ENCODE measurements around the gene CTIF.

CTIF gene

DNA sequence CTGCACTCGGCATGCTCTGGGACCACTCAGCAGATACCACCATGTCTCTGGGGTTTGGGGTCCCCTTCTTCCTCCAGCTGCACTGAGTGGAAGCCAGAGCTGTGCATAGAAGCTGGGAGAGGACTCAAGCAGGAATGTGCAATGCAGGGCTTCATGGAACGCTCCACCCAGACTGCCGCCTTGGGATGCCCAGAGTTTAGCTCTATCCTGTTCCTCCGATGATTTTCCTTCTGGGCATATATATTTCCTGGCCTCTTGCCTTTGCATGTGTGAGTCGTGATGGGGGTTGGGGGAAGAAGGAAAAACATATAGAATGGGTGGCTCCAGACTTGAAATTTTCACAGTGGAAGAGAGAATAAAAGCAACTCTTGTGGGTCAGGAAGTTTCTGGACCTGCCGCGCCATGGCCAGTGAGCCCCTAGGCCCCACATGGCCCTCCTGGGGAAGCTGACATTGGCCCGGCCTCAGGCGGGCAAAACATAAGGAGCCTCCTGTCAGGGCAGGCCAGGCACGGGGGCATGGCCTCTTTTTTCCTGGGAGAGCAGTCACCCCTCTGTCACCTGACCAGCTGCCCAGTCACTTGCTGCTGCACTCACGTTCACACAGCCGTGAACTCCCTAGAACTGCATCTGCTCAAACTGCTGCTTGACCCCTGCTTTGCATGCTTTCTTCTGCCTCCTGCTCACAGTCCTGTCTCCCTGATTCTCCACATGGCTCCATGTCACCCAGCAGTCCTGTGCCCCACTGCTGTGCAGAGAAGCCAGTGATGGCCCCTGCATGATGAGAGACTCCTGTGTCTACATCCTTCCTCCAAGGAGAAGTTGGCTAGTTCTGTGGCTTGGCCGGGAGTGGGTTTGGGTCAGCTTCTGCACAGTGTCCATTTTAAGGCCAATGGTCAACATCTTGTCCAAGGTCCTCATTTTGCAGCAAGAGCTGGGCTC, 197.8 kb downstream of the CTIF start:
- DNase-seq: no peak

DNA sequence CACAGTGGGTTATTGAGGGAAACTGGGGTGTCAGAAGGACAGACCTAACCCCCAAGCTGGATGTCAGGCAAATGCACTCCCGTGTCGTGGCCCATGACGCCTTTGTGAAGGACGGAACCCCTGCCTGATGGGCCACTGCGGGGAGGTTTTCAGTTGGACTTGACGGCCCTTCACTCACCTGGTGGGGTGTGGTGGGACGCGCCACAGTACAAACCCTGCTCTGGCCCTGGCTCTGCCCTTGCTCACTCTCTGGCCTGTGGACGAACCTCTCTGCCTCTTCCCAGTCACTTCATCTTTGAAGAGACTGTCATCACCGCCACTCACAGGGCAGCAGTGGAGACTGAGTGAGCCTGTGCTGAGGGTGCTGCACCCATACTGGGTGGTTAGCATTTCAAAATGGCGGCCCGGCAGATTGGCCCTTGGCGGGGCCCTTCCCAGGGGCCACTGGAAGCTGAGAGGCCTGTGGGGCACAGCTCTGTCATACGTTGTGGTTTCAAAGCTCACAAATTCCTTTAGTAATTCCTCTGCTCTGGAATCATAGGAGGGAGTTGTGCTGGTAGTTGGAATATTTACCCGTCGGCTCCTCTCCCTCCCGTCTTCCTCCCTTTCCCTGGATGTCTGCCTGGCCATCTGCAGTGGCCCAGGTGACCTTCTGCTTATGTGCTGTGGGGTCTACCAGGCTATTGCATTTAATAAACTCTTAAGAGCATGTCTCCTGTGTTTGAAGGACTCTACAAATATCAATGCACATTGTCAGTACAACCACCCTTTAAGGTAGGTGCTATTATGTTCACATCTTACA, 200.6 kb downstream of the CTIF start:
- DNase-seq: no peak

DNA sequence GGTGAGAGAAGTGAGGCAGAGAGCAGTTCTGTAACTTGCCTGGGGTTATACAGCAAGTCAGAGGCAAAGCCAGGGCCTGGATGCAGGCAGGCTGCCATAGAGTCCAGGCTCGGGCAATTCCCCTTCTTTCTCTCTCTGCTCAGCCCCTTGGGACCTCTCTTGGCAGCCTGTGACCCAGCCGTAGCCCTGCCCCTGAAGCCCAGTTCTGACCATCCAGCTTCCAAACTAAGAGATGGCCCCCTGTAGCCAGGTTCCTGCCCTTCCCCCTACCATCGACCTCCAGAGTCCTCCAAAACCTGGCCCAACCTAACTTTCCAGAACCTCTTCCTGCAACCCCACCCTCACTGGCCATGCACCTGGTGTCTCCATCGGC, 201.2 kb downstream of the CTIF start:
- DNase-seq: no peak

DNA sequence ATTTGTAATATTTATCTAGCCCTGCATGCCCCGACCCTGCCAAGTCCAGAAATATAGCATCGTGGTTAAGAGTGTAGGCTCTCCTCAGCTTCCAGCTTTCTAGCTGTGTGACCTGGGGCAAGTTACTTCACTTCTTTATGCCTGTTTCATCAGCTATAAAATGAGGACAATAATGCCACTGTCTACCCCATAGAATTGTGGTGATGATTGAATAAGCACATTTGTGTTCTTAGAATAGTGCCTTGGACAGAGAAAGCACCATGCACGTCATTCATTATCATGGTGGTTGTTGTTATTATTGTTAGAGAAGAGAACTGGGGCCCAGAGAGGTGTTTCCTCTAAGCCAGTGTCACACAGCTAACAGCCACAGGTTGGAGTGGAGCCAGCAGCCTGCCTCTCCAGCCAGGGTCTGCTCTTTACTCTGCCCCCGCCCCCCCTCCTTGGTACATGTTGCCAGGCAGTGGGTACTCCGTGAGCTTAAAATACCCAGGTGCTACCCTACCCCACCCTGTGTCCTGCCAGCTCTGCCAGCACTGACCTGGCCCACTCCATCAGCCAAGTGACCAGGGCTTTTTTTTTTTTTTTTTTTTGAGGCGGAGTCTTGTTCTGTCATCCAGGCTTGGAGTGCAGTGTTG, 202.1 kb downstream of the CTIF start:
- DNase-seq: no peak

DNA sequence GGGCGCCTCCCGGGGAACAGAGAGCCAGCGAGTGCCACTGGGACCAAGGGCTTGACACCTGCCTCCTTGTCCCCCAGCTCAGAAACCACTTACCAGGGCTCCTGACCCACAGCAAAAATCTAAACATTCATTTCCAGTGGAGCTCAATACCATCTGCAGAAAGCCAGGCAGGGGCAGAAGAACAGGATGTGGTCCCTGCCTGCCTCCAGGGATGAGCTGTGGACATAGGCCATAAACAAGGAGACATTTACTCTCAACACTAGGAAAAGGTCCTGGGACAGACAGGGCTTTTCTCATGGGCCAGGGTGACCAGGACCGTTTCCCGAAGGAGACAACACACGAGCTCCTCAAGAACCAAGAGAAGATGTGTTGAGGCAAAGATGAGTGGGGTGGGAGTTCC, 203.0 kb downstream of the CTIF start:
- no peak for DNase-seq

DNA sequence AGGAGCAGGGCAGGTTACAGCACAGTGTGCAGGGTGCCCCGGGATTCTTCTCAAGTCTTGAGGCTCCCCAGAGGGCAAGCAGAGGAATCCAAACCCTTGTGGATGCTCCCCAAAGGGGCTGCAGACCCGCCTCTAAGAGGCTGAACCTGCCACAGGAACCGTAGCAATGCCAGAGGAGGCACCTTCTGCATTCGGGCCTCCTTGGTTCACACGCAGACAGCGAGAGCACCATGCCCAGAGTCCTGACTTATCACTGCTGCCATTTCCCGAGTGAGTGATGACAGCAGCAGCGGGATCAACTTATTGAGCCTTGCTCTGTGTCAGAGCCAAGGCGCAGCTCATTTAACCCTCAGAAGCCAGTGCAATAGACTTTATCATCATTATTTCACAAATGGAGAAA, 203.5 kb downstream of the CTIF start:
- no peak for DNase-seq

DNA sequence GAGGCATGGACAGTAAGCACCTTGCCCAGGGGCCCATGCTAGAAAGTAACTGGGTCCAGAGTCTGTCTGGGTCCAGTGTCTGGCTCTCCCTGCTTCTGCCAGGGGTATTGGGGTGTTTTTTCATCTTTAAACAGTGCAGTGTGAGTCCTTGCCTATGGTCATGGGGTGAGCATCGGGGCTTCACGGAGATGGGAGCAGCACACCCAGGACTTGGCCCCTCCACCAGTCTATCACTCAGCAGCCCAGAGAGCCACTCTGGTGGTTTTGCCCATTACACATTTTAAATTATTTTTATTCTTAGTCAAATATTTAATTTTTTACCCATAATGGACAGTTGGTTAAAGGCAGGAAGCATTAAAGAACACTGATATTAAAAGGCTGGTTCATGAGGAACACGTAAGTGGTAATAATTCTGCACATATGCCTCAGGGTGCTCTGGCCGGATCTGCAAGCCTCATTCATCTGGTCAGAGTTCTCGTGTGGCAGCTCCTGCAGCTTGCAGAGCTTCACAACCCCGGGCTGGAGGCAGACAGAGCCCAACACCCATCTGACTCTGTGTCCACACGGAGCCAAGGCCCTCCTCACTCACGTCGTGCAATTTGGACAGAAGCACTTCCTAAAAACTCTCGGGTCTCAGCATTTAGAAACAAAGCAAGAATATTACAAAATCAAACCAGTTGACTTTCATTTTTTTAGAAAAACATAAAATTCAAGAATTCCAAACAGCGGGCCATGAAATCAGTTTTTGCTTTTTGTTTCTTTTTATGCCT, 204.1 kb downstream of the CTIF start:
- no peak for DNase-seq

DNA sequence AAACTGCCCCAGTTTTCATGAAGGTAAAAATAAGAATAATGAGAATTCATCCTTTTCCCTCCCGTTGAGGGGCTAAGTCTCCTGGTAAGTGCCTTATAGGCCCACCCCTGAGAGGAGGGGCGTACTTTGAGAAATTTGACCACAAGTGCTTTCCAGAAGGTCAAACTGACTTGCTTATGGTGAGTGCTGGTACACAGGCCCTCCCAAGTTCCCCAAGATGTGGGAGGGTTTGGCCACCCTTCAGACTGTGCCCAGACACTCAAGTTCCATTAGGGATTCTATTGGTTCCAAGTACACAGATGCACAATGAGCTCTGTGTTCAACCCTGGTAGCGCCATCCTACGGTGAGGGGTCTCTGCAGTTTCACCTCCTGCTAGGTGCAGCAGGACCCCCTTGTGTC, 205.1 kb downstream of the CTIF start:
- DNase-seq: no peak

DNA sequence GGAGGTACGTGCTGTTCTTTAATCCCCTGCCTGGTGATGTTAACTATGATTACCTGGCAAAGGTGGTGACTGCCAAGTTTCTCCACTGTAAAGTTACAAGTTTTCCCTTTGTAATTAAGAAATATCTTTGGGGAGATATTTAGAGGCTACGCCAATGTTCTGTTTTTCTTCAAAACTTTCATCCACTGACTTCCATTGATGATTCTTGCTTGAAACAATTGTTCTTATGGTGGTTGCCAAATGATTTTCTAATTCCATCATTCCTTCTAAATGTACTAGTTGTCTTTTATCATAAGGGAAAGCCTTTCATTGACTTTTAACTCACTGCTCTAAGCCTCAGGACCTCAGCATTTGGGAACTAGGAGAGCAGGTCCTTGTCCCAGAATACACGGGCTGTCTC, 206.5 kb downstream of the CTIF start:
- DNase-seq: no peak

DNA sequence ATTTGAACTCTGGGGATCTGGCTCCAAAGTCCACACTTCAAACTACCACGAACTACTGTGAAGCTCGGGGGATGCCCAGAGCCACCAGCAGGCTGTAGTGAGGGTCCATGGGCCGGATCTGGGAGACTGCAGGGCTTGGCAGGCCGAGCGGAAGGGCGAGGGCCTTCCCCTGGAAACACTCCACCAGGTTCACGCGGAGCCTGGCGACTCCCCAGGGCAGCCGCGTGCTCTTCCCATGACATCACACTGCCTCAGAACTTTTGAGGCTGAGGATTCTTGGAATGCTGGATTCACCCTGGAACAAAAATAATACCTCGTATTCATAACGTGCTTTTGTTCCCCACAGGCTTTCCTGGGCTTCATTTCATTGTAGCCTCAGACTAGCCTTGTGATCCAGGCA, 210.9 kb downstream of the CTIF start:
- no peak for DNase-seq

DNA sequence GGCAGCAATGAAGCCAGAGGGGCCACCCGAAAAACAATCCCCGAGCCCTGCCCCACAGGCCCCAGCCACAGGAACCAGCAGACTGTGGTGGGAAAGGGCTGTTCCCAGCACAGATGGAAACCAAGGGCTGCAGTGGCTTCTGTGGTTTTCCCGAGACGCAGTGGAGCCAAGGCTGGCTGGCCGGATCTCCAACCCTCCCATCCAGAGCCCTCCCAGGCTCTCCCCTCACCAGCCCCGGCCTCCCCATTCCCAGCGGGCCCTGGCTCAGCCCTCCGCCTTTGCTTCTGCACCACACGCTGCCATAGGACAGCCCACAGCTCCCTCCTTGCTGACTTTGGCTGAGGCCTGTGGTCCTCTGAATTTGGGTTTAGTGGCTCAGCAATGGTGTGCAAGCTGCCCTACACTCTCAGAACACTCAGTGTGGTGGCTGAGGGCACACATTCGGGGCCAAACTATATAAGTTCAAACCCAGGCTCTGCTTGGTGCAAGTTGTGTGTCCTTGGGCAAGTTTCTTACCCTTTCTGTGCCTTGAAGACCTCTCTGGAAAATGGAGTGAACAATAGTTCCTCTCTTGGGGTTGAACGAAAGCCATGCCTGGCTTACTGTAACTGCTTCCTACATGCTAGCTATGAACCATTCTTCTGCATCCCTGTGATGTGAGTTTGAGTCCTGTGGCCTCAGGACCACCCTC, 211.8 kb downstream of the CTIF start:
- no peak for DNase-seq

DNA sequence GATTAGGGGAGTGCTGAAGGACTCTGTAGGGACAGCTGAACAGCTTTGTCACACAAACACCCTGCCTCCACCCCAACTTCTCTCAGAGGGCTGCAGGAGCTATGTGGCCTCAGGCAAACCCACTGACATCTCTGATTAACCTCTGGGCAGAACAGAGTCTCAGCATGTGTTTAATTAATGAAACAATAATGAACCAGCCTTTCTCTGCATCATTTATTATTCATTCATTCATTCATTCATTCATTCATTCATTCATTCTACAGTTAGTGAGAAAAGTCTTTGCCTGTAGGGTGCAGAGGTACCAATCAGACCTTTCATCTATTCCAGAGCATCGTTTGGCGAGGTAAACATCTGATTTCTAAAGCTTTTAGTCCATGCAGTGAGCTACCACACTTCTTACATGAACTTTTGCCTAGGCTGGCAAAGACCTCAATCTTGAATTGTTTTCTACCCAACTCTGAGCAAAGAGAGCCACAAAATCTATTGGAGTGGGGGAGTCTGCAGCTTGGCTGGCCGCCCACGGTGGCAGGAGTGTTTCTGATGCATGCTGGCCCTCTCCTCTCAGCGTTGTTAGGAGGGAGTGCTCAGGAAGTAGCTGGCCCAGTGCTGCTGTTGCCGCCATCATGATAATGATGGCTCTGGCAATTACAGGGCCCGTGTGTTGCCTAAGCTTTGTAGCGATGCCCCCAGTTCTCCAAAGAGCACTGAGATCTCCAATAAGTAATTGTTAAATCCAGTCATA, 213.1 kb downstream of the CTIF start:
- no peak for DNase-seq

DNA sequence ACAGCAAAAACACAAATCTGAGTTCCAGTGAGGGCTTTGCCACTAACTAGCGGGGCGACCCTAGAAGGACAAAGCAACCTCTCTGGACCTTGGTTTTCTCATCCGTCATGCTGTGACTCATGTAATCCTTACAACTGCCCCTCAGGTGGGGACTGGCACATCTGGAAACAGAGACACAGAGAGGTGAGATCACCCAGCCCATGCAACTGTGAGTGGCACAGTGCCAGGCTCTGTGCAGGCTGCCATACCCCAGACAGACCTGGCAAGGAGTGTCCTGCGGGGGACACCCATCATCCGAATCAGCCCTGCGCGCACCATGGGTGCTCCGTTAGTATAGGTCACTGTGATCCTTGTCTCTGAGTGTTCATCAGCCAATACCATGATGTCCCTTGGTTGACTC, 213.6 kb downstream of the CTIF start:
- DNase-seq: no peak

DNA sequence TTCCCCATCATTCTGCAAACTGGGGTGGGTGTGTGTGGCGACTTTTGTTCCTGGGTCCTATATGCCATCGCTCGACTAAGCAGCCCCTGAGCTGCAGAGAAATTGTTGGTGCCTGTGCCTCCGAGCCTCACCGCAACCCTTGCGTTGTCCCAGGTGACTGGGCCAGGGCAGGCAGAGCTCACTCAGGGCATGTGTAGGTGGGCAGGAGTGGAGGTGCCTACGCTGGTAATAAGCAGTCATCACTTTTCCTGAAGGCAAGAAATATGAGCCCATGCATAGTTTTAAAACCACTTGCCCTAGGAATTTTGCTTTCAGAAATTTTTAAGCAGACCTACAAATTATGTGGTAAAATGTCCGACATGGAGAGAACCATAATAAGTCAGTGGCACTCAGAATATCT, 214.1 kb downstream of the CTIF start:
- DNase-seq: no peak

DNA sequence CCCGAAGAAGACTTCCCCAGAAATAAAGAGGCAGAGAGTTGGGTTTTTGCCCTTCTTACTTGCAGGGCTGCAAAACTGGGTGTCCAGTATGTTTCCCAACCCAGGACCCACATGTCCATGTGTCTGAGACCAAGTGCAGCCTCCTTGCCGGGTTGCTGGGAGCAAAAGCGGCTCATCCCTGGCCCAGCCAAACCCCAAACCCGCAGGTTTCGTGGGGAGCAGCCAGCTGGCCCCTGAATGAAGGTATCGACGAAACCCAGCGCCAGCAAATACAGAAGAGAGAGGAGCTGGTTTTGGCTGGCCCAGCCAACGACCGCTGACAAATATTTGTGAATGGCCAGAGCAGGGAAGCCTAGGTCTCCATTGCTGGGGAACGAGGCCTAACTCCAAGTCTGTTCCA, 214.9 kb downstream of the CTIF start:
- DNase-seq: no peak

DNA sequence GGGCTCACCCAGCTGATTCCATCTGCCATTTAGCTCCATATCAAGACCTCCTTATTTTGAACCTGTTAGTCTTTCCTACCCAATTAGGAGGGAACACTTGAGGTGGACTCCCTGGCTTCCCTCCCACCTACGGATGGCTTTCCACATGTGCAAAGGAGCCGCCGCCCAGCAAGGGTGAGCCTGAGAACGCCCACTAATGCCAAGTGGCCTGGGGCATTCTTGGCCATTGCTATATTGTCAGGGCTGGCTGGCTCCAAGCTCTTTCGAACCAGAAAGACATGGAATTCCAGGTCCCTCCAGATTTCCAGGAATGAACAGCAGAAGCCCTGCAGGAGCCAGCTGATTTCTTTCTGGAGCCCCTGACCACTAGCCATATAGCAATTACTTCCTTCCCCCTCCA, 215.7 kb downstream of the CTIF start:
- DNase-seq: no peak

DNA sequence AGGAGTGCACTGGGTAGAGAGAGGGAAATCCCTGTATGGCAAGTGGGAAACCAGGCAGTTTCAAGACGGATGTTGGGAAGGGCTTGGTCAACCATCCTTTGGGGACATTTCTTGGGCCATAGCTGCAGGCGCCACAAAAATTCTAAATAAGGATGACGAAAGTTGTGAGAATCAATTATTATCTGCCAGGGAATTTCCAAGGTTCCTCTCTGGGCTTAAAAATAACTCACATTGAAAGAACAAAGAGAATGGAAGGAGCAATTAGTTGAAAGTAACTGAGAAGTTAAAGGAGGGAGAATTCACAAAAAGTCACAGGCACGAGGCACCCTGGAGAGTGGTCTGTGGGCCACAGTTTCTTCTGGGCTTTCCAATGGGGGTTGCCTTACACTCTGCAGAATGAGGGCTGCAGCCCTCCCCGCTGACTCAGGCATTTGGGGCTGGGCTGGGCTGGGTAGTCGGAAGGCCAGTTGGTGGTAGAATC, 216.2 kb downstream of the CTIF start:
- no peak for DNase-seq

DNA sequence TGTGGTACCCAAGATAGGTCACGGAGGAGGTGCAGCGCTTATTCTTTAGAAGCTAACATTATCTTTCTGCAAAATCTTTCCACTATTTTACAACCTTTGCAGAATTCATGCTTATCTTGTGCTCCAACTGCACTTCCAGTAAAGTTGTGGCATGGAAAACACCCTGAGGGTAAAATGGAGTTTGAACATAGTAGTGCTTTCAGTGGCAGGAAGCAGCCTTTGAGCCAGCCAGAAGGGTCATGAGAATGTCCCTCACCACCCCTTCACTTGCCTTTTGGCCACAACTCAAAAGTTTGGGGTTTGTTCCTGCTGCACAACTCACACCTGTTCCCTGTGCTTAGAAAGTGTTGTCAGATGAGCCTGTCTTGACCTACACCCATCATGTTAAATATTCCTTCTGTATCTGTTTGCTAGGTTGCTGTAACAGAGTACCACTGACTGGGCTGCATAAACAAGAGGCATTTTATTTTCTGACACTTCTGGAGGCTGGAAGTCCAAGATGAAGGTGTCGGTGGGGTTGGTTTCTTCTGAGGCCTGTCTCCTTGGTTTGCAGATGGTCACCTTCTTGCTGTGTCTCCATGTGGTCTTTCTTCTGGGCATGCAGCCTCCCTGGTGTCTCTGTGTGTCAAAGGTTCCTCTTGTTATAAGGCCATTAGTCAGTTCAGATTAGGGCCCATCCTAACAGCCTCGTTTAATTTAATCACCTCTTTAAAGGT, 217.8 kb downstream of the CTIF start:
- DNase-seq: no peak

DNA sequence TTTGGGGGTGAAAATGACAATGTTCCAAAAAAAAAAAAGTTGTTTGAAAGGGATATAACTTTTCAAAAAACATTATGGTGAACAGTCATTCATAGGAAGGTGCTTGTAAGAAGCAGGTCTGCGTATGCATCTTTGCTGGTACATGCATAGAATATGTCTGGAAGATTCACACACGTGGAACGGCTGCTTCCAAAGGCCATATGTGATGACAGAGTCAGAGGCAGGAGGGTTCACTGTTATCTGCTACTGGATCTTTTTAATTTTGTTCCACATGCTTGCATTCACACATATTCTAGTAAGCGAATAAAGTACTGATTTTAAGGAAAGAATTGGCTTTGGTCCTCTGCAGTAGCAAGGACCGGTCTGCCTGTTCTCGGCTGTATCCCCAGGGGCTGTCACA, 218.5 kb downstream of the CTIF start:
- DNase-seq: no peak

DNA sequence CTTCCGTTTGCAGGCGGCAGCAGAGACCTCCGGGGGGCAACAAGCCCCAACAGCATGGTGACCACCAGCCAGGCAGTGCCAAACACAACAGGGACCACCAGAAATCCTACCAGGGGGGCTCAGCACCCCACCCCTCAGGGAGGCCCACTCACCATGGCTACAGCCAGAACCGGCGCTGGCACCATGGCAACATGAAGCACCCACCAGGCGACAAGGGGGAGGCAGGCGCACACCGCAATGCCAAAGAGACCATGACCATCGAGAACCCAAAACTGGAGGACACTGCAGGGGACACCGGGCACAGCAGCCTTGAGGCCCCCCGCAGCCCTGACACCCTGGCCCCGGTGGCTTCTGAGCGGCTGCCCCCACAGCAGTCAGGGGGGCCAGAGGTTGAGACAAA, 219.1 kb downstream of the CTIF start:
- DNase-seq: no peak

DNA sequence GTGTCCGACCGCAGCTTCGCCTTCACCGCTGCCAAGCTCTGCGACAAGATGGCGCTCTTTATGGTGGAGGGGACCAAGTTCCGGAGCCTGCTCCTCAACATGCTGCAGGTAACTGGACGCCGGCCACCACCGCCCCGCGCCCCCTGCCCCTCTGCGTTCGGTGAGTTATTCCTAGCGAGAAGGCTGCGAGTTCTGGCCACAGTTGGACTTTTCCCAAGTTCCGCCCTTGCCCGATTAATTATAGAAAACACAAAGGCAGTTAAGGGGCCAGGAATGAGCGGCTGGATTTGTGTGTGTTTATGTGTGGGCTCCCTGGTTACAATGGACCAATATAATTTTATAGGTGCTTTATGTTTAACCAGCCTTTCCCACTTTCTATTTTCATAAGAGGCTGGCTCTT, 222.8 kb downstream of the CTIF start:
- no peak for DNase-seq
